HEK293 (cell line): Measurements from ENCODE around the gene RIGI.

Experiments
- EGR2 ChIP-seq: fragments of 450-650 bp; formaldehyde crosslinking; IDR thresholded peaks from 2 replicates; pipeline ENCODE4 v1.5.1; 2016; ENCODE audit warnings: low read depth, missing biosample characterization, missing genetic modification characterization
- GLIS1 ChIP-seq: fragments of 450-650 bp; formaldehyde crosslinking; IDR thresholded peaks from 2 replicates; pipeline ENCODE4 v1.5.1; 2016; ENCODE audit warnings: missing biosample characterization, missing genetic modification characterization
- KLF16 ChIP-seq: fragments of 450-650 bp; formaldehyde crosslinking; IDR thresholded peaks from 2 replicates; pipeline ENCODE4 v1.5.1; 2017; ENCODE audit warnings: missing biosample characterization, missing genetic modification characterization
- ZBTB8A ChIP-seq: fragments of 450-650 bp; formaldehyde crosslinking; IDR thresholded peaks from 2 replicates; pipeline ENCODE4 v1.5.1; 2016; ENCODE audit warnings: missing biosample characterization, missing genetic modification characterization
- ZFHX2 ChIP-seq: fragments of 450-650 bp; formaldehyde crosslinking; conservative IDR thresholded peaks from 2 replicates; pipeline ENCODE4 v1.5.1; 2016; ENCODE audit warnings: missing biosample characterization, missing genetic modification characterization
- ZNF239 ChIP-seq: fragments of 450-650 bp; formaldehyde crosslinking; IDR thresholded peaks from 2 replicates; pipeline ENCODE4 v1.5.1; 2016; ENCODE audit warnings: missing biosample characterization, missing genetic modification characterization
- ZNF501 ChIP-seq: fragments of 450-650 bp; formaldehyde crosslinking; IDR thresholded peaks from 2 replicates; pipeline ENCODE4 v1.5.1; 2016; ENCODE audit warnings: missing biosample characterization, missing genetic modification characterization
- ZSCAN23 ChIP-seq: fragments of 450-650 bp; formaldehyde crosslinking; IDR thresholded peaks from 2 replicates; pipeline ENCODE4 v1.5.1; 2016; ENCODE audit warnings: missing biosample characterization, missing genetic modification characterization
- TF ChIP-seq, protein P1 (sequence below): fragments of 450-650 bp; formaldehyde crosslinking; IDR thresholded peaks from 2 replicates; pipeline ENCODE4 v1.5.1; 2016; ENCODE audit warnings: missing biosample characterization, missing genetic modification characterization
- TF ChIP-seq, protein P2 (sequence below): fragments of 450-650 bp; formaldehyde crosslinking; IDR thresholded peaks from 2 replicates; pipeline ENCODE4 v1.5.1; 2016; ENCODE audit warnings: missing biosample characterization, missing genetic modification characterization, low read depth
- TF ChIP-seq, protein P3 (sequence below): fragments of 450-650 bp; formaldehyde crosslinking; IDR thresholded peaks from 2 replicates; pipeline ENCODE4 v1.5.1; 2016; ENCODE audit warnings: missing biosample characterization, missing genetic modification characterization
- TF ChIP-seq, protein P4 (sequence below): fragments of 450-650 bp; formaldehyde crosslinking; conservative IDR thresholded peaks from 2 replicates; pipeline ENCODE4 v1.5.1; 2016; ENCODE audit warnings: low read depth, missing biosample characterization, missing genetic modification characterization
- TF ChIP-seq, protein P5 (sequence below): fragments of 450-650 bp; formaldehyde crosslinking; IDR thresholded peaks from 2 replicates; pipeline ENCODE4 v1.5.1; 2016; ENCODE audit warnings: missing biosample characterization, missing genetic modification characterization
- TF ChIP-seq, protein P6 (sequence below): fragments of 450-650 bp; formaldehyde crosslinking; IDR thresholded peaks from 2 replicates; pipeline ENCODE4 v1.5.1; 2016; ENCODE audit warnings: missing biosample characterization, missing genetic modification characterization
- TF ChIP-seq, protein P7 (sequence below): fragments of 450-650 bp; formaldehyde crosslinking; IDR thresholded peaks from 2 replicates; pipeline ENCODE4 v1.5.1; 2016; ENCODE audit warnings: missing biosample characterization, missing genetic modification characterization

Gene RIGI

DNA sequence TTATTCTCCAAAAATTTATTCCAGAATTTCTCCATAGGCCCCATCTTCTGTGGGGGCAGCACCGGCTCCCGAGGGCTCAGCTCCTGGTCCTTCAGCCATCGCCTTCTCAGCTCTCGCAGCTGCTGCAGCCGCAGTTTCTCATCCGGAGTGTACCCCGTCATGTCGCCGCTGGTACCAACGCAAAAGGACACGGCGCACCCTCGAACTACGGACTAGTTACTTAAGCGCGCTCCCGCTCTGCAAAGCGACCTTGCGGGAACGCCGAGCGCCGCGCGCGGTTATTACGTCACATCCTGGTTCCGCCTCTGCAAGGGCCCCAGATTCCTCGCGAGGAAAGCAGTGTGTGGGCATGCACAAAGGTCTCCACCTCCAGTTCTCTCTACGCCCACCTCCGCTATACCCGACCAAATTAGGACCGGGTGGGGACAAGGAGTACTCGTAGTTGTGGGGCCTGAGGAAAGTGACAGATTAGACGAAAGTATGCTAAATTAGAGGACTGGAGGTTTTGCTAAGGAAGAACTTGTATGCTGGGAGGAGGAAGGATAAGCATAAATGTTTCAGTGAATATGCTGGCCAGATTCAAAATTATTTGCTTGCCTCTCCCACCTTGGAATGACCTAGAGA is 47.0 kb upstream of the RIGI start, which contains the start of gene NDUFB6 (continued):
- TF ChIP-seq ZSCAN23 (no peak), GLIS1 (0 out of 2 replicates have a peak, but pooled peaks have one; percentile 18), ZBTB8A (tag by site-specific recombination) (peak; percentile 91), ZNF239 (tag by site-specific recombination) (no peak), ZFHX2 (tag by site-specific recombination) (peak; percentile 96), ZNF501 (tag by site-specific recombination) (peak; percentile 46; the same call in 1 of the 2 replicates), KLF16 (peak; percentile 68; the same call in 1 of the 2 replicates), EGR2 (tag by site-specific recombination) (peak; percentile 90)
- TF ChIP-seq, protein P1, sequence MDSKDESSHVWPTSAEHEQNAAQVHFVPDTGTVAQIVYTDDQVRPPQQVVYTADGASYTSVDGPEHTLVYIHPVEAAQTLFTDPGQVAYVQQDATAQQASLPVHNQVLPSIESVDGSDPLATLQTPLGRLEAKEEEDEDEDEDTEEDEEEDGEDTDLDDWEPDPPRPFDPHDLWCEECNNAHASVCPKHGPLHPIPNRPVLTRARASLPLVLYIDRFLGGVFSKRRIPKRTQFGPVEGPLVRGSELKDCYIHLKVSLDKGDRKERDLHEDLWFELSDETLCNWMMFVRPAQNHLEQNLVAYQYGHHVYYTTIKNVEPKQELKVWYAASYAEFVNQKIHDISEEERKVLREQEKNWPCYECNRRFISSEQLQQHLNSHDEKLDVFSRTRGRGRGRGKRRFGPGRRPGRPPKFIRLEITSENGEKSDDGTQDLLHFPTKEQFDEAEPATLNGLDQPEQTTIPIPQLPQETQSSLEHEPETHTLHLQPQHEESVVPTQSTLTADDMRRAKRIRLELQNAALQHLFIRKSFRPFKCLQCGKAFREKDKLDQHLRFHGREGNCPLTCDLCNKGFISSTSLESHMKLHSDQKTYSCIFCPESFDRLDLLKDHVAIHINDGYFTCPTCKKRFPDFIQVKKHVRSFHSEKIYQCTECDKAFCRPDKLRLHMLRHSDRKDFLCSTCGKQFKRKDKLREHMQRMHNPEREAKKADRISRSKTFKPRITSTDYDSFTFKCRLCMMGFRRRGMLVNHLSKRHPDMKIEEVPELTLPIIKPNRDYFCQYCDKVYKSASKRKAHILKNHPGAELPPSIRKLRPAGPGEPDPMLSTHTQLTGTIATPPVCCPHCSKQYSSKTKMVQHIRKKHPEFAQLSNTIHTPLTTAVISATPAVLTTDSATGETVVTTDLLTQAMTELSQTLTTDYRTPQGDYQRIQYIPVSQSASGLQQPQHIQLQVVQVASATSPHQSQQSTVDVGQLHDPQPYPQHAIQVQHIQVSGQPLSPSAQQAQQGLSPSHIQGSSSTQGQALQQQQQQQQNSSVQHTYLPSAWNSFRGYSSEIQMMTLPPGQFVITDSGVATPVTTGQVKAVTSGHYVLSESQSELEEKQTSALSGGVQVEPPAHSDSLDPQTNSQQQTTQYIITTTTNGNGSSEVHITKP (tag by site-specific recombination): peak; percentile 67; the same call in 1 of the 2 replicates
- TF ChIP-seq, protein P2, sequence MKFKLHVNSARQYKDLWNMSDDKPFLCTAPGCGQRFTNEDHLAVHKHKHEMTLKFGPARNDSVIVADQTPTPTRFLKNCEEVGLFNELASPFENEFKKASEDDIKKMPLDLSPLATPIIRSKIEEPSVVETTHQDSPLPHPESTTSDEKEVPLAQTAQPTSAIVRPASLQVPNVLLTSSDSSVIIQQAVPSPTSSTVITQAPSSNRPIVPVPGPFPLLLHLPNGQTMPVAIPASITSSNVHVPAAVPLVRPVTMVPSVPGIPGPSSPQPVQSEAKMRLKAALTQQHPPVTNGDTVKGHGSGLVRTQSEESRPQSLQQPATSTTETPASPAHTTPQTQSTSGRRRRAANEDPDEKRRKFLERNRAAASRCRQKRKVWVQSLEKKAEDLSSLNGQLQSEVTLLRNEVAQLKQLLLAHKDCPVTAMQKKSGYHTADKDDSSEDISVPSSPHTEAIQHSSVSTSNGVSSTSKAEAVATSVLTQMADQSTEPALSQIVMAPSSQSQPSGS (tag by site-specific recombination): peak; percentile 81
- TF ChIP-seq, protein P3, sequence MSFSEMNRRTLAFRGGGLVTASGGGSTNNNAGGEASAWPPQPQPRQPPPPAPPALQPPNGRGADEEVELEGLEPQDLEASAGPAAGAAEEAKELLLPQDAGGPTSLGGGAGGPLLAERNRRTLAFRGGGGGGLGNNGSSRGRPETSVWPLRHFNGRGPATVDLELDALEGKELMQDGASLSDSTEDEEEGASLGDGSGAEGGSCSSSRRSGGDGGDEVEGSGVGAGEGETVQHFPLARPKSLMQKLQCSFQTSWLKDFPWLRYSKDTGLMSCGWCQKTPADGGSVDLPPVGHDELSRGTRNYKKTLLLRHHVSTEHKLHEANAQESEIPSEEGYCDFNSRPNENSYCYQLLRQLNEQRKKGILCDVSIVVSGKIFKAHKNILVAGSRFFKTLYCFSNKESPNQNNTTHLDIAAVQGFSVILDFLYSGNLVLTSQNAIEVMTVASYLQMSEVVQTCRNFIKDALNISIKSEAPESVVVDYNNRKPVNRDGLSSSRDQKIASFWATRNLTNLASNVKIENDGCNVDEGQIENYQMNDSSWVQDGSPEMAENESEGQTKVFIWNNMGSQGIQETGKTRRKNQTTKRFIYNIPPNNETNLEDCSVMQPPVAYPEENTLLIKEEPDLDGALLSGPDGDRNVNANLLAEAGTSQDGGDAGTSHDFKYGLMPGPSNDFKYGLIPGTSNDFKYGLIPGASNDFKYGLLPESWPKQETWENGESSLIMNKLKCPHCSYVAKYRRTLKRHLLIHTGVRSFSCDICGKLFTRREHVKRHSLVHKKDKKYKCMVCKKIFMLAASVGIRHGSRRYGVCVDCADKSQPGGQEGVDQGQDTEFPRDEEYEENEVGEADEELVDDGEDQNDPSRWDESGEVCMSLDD: peak; percentile 40; the same call in 1 of the 2 replicates
- TF ChIP-seq, protein P4, sequence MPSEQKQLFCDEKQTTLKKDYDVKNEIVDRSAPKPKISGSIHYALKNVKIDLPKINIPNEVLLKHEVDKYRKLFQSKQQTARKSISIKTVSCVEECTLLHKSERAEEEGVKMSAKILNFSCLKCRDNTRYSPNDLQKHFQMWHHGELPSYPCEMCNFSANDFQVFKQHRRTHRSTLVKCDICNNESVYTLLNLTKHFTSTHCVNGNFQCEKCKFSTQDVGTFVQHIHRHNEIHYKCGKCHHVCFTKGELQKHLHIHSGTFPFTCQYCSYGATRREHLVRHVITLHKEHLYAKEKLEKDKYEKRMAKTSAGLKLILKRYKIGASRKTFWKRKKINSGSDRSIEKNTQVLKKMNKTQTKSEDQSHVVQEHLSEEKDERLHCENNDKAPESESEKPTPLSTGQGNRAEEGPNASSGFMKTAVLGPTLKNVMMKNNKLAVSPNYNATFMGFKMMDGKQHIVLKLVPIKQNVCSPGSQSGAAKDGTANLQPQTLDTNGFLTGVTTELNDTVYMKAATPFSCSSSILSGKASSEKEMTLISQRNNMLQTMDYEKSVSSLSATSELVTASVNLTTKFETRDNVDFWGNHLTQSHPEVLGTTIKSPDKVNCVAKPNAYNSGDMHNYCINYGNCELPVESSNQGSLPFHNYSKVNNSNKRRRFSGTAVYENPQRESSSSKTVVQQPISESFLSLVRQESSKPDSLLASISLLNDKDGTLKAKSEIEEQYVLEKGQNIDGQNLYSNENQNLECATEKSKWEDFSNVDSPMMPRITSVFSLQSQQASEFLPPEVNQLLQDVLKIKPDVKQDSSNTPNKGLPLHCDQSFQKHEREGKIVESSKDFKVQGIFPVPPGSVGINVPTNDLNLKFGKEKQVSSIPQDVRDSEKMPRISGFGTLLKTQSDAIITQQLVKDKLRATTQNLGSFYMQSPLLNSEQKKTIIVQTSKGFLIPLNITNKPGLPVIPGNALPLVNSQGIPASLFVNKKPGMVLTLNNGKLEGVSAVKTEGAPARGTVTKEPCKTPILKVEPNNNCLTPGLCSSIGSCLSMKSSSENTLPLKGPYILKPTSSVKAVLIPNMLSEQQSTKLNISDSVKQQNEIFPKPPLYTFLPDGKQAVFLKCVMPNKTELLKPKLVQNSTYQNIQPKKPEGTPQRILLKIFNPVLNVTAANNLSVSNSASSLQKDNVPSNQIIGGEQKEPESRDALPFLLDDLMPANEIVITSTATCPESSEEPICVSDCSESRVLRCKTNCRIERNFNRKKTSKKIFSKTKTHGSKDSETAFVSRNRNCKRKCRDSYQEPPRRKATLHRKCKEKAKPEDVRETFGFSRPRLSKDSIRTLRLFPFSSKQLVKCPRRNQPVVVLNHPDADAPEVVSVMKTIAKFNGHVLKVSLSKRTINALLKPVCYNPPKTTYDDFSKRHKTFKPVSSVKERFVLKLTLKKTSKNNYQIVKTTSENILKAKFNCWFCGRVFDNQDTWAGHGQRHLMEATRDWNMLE (tag by site-specific recombination): peak; percentile 90
- TF ChIP-seq, protein P5, sequence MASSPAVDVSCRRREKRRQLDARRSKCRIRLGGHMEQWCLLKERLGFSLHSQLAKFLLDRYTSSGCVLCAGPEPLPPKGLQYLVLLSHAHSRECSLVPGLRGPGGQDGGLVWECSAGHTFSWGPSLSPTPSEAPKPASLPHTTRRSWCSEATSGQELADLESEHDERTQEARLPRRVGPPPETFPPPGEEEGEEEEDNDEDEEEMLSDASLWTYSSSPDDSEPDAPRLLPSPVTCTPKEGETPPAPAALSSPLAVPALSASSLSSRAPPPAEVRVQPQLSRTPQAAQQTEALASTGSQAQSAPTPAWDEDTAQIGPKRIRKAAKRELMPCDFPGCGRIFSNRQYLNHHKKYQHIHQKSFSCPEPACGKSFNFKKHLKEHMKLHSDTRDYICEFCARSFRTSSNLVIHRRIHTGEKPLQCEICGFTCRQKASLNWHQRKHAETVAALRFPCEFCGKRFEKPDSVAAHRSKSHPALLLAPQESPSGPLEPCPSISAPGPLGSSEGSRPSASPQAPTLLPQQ (tag by site-specific recombination): peak; percentile 67; the same call in 1 of the 2 replicates
- TF ChIP-seq, protein P6, sequence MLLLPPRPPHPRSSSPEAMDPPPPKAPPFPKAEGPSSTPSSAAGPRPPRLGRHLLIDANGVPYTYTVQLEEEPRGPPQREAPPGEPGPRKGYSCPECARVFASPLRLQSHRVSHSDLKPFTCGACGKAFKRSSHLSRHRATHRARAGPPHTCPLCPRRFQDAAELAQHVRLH (tag by site-specific recombination): 0 out of 2 replicates have a peak, but pooled peaks have one; percentile 19
- TF ChIP-seq, protein P7, sequence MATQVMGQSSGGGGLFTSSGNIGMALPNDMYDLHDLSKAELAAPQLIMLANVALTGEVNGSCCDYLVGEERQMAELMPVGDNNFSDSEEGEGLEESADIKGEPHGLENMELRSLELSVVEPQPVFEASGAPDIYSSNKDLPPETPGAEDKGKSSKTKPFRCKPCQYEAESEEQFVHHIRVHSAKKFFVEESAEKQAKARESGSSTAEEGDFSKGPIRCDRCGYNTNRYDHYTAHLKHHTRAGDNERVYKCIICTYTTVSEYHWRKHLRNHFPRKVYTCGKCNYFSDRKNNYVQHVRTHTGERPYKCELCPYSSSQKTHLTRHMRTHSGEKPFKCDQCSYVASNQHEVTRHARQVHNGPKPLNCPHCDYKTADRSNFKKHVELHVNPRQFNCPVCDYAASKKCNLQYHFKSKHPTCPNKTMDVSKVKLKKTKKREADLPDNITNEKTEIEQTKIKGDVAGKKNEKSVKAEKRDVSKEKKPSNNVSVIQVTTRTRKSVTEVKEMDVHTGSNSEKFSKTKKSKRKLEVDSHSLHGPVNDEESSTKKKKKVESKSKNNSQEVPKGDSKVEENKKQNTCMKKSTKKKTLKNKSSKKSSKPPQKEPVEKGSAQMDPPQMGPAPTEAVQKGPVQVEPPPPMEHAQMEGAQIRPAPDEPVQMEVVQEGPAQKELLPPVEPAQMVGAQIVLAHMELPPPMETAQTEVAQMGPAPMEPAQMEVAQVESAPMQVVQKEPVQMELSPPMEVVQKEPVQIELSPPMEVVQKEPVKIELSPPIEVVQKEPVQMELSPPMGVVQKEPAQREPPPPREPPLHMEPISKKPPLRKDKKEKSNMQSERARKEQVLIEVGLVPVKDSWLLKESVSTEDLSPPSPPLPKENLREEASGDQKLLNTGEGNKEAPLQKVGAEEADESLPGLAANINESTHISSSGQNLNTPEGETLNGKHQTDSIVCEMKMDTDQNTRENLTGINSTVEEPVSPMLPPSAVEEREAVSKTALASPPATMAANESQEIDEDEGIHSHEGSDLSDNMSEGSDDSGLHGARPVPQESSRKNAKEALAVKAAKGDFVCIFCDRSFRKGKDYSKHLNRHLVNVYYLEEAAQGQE (tag by site-specific recombination): no peak
